Stimulated activated naive CD4-positive, alpha-beta T cell (primary cell): Measurements from ENCODE around the gene HTR4.
"Not testable (repeated sequence)": the region's sequence is repeated elsewhere in the genome, so short reads cannot be mapped to it uniquely, and the experiment has no call there.

Experiments
- DNase-seq, 6 experiments: peaks; one replicate each; lab custom pipeline; 2025; lab: John Stamatoyannopoulos, UW

HTR4 gene

DNA sequence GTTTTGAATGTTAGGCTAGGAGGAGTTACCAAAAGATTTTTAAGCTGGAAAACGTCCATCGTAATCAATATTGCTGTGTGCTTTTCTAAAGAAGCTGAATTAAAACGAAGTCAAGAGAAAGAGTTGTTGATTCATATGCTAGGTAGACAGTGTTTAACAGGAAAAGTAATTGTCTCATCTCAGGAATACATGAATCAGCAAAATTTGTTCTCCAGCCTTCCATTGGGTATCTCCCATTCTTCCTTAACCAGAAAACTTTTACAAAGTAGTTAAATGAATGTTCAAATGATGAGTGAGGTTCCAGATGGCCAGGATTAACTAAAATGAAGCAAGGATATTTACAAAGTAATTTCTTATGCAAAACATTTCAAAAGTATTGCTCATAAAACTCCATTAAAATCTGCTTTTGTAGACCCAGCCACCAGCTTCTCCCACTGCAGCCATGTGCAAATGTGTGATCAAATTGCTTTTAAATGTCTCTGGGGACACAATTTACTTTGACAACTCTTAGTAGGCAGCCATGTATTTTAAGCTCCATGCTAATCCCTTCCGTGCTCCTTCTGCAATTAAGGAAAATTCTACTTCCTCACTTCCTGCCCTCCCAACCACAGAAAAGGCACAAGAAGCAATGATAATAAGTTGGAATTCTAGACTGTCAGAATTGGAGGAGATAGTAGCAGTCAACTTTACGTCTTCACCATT lies 121.2 kb downstream of the HTR4 start:
- DNase-seq: no peak

DNA sequence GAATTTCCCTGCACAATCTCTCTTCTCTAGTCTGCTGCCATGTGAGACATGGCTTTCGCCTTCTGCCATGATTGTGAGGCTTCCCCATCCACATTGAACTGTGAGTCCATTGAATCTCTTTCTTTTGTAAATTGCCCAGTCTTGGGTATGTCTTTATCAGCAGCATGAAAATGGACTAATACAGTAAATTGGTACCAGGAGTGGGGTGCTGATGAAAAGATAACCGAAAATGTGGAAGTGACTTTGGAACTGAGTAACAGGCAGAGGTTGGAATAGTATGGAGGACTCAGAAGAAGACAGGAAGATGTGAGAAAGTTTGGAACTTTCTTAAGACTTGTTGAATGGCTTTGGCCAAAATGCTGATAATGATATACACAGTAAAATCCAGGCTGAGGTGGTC lies 124.9 kb downstream of the HTR4 start:
- DNase-seq: not testable (repeated sequence)

DNA sequence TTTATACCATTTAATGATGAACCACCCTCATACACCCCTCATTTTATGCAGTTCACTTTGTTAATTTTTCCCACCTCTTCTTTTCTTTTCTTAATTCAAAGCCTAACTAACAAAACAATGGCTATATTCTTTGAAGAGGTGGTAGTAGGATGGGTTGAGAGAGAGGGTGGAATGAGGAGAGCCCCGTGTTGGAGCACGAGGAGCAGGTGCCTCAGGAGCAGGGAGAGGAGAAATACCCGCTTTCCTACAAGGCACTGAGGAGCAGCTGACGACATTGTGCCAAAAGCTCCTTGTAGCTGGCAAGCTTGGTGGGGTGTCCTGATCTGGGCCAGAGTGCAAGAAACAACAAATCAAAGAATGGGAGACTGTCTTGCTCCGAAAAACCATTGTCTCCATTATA lies 129.6 kb downstream of the HTR4 start:
- DNase-seq: no peak

DNA sequence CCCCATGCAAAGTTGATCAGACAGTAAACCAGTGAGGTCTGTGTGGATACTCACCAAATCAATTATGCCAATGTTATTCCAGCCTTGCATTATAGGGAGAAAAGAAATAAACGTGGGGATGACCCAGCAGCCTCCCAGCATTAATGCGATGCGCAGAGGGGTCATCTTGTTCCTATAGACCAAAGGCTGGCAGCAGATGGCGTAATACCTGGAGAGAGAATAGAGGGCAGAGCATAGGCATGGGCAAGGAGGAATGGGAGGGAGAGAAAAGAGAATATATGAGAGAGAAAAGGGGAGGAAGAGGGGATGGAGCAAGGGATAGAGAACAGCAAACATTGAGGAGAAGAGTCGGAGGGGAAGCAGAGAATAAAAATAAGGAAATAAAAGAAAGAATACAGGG lies 131.2 kb downstream of the HTR4 start:
- DNase-seq: no peak

DNA sequence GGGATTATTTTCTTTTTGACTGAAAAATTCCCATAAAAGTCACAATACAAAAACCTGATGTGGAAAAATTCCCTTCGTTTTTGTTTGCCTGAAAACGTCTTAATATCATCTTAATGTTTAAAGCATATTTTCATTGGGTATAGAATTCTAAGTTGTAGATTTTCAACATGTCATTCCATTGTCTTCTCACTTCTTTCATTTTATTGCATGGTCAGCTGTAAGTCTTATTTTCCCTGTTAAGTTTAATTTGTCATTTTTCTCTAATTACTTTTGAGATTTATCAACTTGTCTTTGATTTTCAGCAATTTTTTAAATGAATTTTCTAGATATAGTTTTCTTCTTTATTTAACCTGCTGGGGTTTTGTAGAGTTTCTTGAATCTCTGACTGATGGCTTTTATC lies 138.9 kb downstream of the HTR4 start:
- no peak for DNase-seq

- no peak for DNase-seq
Observed at GRCh38 chr5:148514344-148514743, 140.0 kb downstream of the HTR4 start.

- no peak for DNase-seq
Observed at GRCh38 chr5:148512498-148512897, 141.8 kb downstream of the HTR4 start.

DNA sequence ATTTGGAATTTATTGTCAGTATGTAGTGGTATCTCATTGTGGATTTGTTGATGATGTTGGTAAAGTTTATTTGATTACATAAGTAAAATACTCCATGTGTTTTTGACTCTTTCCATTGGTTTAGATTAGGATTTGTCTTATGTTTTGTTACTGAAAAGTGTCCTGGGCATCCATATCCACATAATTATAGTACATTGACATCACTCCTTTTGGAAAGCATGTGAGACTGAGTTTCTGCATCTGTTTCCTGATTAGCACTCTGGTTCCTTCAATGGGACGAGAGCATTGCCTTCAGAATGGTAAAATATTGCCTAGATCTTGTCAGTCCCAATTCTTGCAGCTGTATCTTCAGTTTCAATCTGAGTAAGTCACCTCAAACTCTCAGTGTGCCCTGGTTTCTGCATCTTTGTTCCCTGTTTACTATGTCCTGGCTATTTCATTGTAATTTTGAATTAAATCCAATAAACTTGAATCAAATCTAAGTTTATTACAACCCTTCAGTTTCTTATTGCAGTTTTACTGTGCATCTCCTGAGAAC lies 142.4 kb downstream of the HTR4 start:
- DNase-seq: no peak

GRCh38 chr5:148509893-148510292 lies 144.4 kb downstream of the HTR4 start:
- DNase-seq: no peak

DNA sequence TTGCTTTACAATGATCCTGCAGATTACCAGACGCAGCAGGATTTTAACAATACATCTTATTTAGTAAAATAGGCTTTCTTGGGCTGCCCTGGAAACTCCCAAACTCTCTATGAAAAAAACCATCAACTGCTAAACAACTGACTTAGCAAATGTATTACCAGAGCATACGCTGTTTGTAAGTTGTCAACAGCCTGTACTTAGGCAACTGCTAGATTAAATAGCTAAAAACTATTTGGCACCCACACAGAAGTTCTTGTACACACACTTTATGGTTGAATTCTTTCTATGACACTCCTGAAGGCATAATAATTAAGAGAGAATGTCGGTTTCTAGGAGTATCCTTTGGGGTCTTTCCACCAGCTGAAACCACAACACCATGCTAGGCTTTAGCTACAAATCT lies 146.7 kb downstream of the HTR4 start:
- DNase-seq: no peak

DNA sequence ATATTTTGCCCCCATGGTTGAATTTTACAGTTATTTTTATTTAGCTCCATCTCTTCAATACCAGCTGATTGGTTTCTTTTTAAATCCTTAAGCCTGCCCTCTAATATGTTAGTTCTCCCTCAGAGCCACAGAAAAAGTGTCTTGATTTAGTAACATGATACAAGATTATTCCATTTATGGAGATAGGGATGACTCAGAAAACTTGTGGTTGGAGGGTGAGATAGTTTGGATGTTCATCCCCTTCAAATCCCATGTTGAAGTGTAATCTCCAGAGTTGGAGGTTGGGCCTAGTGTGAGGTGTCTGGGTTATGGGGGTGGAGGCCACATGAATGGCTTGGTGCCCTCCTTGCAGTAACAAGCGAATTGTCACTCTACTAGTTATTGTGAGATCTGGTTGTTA lies 154.9 kb downstream of the HTR4 start:
- DNase-seq: no peak

DNA sequence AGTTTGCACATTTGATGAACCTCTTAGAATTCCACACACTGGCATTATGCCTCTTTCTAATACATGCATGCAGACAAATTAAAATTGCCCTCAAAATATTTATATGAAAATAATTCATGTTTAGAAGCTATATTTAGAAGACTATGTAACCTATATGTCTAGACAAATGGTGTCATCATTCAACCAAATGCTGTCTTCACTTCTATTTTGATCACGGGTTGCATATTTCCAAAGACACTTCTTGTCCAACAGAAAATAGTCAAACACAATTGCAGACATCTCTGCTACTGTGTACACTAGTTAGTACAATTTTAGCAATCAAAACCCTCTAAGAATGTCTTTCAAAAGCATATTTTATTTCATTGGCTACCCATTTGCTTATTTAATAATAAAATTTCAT lies 156.6 kb downstream of the HTR4 start:
- no peak for DNase-seq

GRCh38 chr5:148492351-148492750 lies 162.0 kb downstream of the HTR4 start:
- no peak for DNase-seq

DNA sequence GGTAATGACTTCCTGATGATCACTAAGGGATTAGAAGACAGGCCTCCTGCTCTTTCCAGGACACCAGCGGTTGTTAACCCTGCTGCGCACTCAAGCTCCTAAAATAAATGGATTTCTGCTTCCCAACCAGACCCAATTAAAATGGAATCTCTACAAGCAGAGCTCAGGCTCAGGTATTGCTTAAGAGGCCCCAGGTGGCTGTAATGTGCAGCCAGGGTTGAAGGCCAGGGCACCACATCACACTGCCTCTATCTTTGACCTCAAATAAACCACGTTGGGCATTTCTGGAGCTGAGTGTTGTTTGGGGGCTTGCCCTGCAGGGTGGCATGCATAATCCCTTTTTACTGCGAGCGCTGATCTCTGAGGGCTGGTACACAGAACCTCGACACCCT lies 162.5 kb downstream of the HTR4 start:
- no peak for DNase-seq

- no peak for DNase-seq
Observed at GRCh38 chr5:148491015-148491792, 163.1 kb downstream of the HTR4 start.

GRCh38 chr5:148488757-148489156 lies 165.6 kb downstream of the HTR4 start:
- no peak for DNase-seq

DNA sequence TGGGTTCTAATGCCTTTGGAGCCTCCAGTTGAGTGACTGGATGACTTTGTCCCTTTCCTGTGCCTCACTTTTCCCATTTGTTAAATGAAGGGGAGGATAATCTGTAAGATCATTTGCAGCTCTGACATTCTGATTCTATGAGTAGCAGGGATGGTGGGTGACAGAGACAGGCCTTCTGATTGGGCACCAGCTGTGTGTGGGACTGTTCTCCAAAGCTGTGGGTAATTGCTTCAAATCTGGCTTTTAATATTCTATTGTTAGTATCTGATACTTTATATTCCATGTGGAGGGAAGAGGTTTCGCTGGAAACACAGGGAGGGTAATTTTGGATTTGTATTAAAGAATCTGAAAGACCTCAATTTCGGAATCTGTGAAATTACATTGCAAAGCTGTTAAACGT lies 167.9 kb downstream of the HTR4 start:
- no peak for DNase-seq

- no peak for DNase-seq
Observed at GRCh38 chr5:148484651-148485050, 169.7 kb downstream of the HTR4 start.

GRCh38 chr5:148483750-148484149 lies 170.6 kb downstream of the HTR4 start:
- no peak for DNase-seq

GRCh38 chr5:148482697-148483462 lies 171.4 kb downstream of the HTR4 start:
- peak in 5 of 6 experiments; percentile 14 to 44 (median 32) for DNase-seq

GRCh38 chr5:148482196-148482595 lies 172.1 kb downstream of the HTR4 start:
- no peak for DNase-seq

DNA sequence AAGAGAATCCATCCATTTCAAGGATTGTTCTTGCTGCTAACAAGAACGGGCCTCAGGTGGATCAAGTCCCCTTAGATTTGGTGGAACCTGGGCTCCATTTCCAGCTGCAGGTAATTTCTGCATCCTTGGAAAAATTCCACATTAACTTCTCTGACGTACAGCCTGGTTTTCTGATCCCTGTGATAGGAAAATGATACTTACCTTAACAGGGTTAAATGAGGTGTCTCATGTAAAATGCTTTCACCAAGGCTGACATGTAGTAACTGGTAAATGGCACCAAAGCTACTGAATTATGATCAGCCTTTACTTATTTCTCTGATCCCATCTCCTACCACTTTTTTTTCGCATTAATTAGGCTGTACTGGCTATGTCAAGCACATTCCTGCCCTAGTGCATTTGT lies 176.9 kb downstream of the HTR4 start:
- no peak for DNase-seq

DNA sequence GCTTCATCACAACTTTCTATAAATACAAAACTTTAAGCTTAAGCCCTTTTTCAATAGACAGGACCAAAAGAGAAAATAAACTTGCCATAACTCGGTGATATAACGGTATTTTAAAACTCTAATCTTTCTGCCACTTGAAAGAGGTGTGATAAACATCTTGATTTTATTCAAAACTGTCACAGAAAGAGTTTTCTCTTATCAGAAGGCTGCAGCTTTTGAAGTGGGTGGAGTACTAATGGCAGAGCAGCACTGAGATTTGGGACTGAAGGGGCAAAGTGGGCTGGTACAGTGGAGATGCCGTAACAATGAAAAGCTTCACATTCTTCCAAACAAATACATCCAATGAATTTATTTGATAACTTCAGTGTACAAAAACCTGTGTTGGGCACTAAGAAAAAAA lies 178.0 kb downstream of the HTR4 start:
- DNase-seq: no peak
